ENCODE results near the gene SOCS7. TPM values are rescaled to one million over a fixed set of nuclear protein-coding genes. Genes with fewer than 3 reads are reported as not detected.

SOCS7 gene
- polyA plus RNA-seq, 3 donors, result 0.14 to 13.2 (median 0.15) TPM

DNA sequence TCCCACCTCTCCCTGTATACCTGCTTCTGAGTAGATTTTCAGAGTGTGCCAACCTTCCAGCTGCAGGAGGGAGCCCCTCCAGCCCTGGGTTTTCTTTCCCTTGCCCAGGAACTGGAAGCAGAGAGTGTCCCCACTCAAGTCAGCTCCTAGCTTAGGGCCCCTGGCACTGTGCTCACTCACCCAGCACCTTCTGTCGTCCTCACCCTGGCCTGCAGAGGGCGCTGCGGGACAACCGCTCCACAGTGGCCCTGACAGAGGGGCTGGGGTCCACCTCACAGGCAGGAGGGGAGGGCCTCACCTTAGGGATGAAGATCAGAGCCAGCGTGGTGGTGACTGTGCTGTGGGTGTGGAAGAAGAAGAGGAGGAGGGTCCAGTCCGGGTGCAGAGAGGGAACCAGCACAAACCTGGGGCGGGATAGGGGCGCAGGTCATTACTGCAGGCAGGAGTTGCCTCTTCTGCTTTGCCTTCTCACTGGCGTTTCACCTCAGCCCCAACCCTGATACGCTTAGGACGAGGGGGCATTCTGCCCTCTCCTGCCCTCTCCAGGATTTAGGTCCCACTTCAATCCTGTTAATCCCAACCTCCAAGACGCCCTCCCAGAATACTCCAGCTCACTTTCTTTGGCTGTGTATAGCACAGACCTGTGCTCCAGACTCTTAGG, 17.9 kb upstream of the SOCS7 start:
- no peaks in the 10 kb centered on the region for H3K79me2 ChIP-seq (ENCODE audit: insufficient read depth, low read length)
- H3K4me2 ChIP-seq (replicated peaks; ENCODE audit: extremely low read depth, low read length, poor library complexity, severe bottlenecking), result no peak overlapping the region
- DNase-seq, result peak in 1 of 3 donors; percentile 22
- no peaks in the 10 kb centered on the region for H3K4me1 ChIP-seq (ENCODE audit: control insufficient read depth in 1 of 2, insufficient read depth in 2 of 2, low read length in 2 of 2)
- H3K36me3 ChIP-seq (replicated peaks in 1 of 2; ENCODE audit: control insufficient read depth in 1 of 2, insufficient read depth in 2 of 2, low read length in 2 of 2), result no peaks in the 10 kb centered on the region
- 72% methylated on average over 9 of the region's 12 CpGs for WGBS (ENCODE audit: insufficient coverage)
- Mint-ChIP-seq H3K4me1 (no peaks in the 10 kb centered on the region), H3K4me3 (no peak overlapping the region), H3K27me3 (ENCODE audit: low read depth in 3 of 3) (peaks cover under 1 to 6% (median 4%) of the 10 kb centered on the region in 3 donors), H3K36me3 (no peaks in the 10 kb centered on the region), H3K27ac (no peak overlapping the region), H3K9me3 (peaks cover 0 to 2% (median 0%) of the 10 kb centered on the region in 7 donors)
- TF ChIP-seq, protein P1, sequence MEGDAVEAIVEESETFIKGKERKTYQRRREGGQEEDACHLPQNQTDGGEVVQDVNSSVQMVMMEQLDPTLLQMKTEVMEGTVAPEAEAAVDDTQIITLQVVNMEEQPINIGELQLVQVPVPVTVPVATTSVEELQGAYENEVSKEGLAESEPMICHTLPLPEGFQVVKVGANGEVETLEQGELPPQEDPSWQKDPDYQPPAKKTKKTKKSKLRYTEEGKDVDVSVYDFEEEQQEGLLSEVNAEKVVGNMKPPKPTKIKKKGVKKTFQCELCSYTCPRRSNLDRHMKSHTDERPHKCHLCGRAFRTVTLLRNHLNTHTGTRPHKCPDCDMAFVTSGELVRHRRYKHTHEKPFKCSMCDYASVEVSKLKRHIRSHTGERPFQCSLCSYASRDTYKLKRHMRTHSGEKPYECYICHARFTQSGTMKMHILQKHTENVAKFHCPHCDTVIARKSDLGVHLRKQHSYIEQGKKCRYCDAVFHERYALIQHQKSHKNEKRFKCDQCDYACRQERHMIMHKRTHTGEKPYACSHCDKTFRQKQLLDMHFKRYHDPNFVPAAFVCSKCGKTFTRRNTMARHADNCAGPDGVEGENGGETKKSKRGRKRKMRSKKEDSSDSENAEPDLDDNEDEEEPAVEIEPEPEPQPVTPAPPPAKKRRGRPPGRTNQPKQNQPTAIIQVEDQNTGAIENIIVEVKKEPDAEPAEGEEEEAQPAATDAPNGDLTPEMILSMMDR (IDR thresholded peaks at IDR 0.05), result peak; percentile 69
- no peak overlapping the region for H2AFZ ChIP-seq (ENCODE audit: insufficient read depth, low read depth, low read length, poor library complexity, severe bottlenecking)
- no peak overlapping the region for H3K4me3 ChIP-seq (replicated peaks in 1 of 3; ENCODE audit: low read depth in 2 of 3, low read length in 3 of 3)
- intact Hi-C loops (cut with micrococcal nuclease), result no loop called here
- H3K9ac ChIP-seq (ENCODE audit: insufficient read depth, low read length, poor library complexity, severe bottlenecking), result no peak overlapping the region
- H3K27ac ChIP-seq (ENCODE audit: low read depth in 1 of 2, low read length in 2 of 2), result no peak overlapping the region
- no peaks in the 10 kb centered on the region for H3K27me3 ChIP-seq (ENCODE audit: control insufficient read depth in 2 of 2, insufficient read depth in 2 of 2, low read length in 2 of 2)
- H3K9me3 ChIP-seq (replicated peaks in 1 of 2; ENCODE audit: control insufficient read depth in 1 of 2, insufficient read depth in 1 of 2, low read length in 2 of 2), result no peaks in the 10 kb centered on the region
- H4K20me1 ChIP-seq (ENCODE audit: insufficient read depth, low read length), result no peaks in the 10 kb centered on the region

DNA sequence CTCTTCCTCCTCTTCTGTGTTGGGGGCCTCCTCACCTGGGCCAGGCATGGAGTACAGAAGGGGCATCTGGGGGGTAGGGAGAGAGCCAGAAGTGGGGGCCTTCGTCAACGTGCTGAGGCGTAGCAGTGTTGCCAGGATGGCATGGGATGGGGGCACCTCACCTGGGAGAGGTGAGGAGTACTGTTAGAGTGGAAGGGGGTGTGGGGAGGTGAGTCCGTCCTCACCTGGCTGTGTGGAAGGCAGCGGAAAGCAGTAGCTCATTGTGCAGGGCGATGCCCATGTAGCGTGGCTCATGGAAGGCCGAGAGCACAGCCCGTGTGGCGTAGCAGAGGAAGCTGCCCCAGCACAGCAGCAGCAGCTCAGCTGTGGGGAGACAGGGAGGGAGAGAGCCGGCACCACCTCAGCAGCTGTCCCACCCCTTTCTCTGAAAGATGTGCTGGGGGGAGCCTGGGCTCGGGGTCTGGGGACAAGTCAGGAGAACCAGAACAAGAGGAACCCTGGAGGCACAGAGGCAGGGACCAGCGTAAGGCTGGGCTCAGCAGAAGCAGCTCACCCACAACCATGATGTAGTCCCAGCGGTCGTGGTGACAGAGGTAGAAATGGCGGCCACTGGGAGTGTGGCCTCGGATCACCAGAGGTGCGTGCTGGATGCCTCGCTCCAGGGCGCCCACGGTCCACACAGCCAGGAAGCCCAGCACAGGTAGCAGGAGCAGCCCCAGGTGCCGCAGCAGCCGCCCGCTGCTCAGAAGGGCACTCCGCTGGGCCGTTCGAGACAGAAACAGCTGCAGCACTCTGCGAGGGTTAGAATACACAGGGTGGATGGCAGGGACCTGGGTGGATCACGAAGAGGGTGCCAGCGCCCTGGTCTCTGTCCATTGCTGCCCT, 16.9 kb upstream of the SOCS7 start:
- no peak for DNase-seq
- 91% methylated on average over 20 of the region's 30 CpGs for WGBS (ENCODE audit: insufficient coverage)
- no peaks in the 10 kb centered on the region for H3K9me3 ChIP-seq (replicated peaks in 1 of 2; ENCODE audit: control insufficient read depth in 1 of 2, insufficient read depth in 1 of 2, low read length in 2 of 2)
- no peaks in the 10 kb centered on the region for H3K4me1 Mint-ChIP-seq
- no peaks in the 10 kb centered on the region for H3K79me2 ChIP-seq (ENCODE audit: insufficient read depth, low read length)
- TF ChIP-seq, protein P1 (IDR thresholded peaks at IDR 0.05), result no peak
- no peak overlapping the region for H3K4me2 ChIP-seq (replicated peaks; ENCODE audit: extremely low read depth, low read length, poor library complexity, severe bottlenecking)
- no peak overlapping the region for H3K4me3 Mint-ChIP-seq
- no peak overlapping the region for H3K9ac ChIP-seq (ENCODE audit: insufficient read depth, low read length, poor library complexity, severe bottlenecking)
- no peaks in the 10 kb centered on the region for H3K36me3 Mint-ChIP-seq
- no peak overlapping the region for H2AFZ ChIP-seq (ENCODE audit: insufficient read depth, low read depth, low read length, poor library complexity, severe bottlenecking)
- peak overlapping the region in 1 of 7 donors; percentile 21 for H3K27ac Mint-ChIP-seq
- H4K20me1 ChIP-seq (ENCODE audit: insufficient read depth, low read length), result no peaks in the 10 kb centered on the region
- H3K4me3 ChIP-seq (replicated peaks in 1 of 3; ENCODE audit: low read depth in 2 of 3, low read length in 3 of 3), result no peak overlapping the region
- no peak overlapping the region for H3K27ac ChIP-seq (ENCODE audit: low read depth in 1 of 2, low read length in 2 of 2)
- no peaks in the 10 kb centered on the region for H3K36me3 ChIP-seq (replicated peaks in 1 of 2; ENCODE audit: control insufficient read depth in 1 of 2, insufficient read depth in 2 of 2, low read length in 2 of 2)
- H3K4me1 ChIP-seq (ENCODE audit: control insufficient read depth in 1 of 2, insufficient read depth in 2 of 2, low read length in 2 of 2), result no peaks in the 10 kb centered on the region
- intact Hi-C loops (cut with micrococcal nuclease), result no loop called here
- H3K27me3 Mint-ChIP-seq (ENCODE audit: low read depth in 3 of 3), result peaks cover 0 to 6% (median 4%) of the 10 kb centered on the region in 3 donors
- H3K9me3 Mint-ChIP-seq, result peaks cover 0 to 2% (median 0%) of the 10 kb centered on the region in 7 donors
- H3K27me3 ChIP-seq (ENCODE audit: control insufficient read depth in 2 of 2, insufficient read depth in 2 of 2, low read length in 2 of 2), result no peaks in the 10 kb centered on the region
